ENCODE measurements around the gene PKD1. TPM values are rescaled to one million over a fixed set of nuclear protein-coding genes. Genes with fewer than 3 reads are reported as not detected.

Gene PKD1
- polyA plus RNA-seq, 1 donor from 2014 or later = 176 TPM

- Histone ChIP-seq H3K27me3 (ENCODE audit: insufficient read depth, low read depth, low read length) (no peaks in the 10 kb centered on the region), H3K4me2 (ENCODE audit: low read length) (no peak overlapping the region), H3K4me3 (ENCODE audit: low read length) (no peak overlapping the region), H3K9ac (ENCODE audit: low read length) (no peak overlapping the region), H3K9me3 (ENCODE audit: low read length) (no peaks in the 10 kb centered on the region), H4K20me1 (ENCODE audit: insufficient read depth) (no peaks in the 10 kb centered on the region), H3F3A (ENCODE audit: insufficient read depth, low read length, poor library complexity, severe bottlenecking) (no peaks in the 10 kb centered on the region), H3K79me2 (replicated peaks; ENCODE audit: insufficient read depth, low read length) (no peaks in the 10 kb centered on the region), H3K27ac (ENCODE audit: low read length) (no peak overlapping the region), H3K9me2 (ENCODE audit: insufficient read depth, low read length) (no peaks in the 10 kb centered on the region), H3K36me3 (ENCODE audit: insufficient read depth, low read length) (no peaks in the 10 kb centered on the region), H2AFZ (ENCODE audit: low read depth, low read length) (no peak overlapping the region)
- TF ChIP-seq, protein P1, sequence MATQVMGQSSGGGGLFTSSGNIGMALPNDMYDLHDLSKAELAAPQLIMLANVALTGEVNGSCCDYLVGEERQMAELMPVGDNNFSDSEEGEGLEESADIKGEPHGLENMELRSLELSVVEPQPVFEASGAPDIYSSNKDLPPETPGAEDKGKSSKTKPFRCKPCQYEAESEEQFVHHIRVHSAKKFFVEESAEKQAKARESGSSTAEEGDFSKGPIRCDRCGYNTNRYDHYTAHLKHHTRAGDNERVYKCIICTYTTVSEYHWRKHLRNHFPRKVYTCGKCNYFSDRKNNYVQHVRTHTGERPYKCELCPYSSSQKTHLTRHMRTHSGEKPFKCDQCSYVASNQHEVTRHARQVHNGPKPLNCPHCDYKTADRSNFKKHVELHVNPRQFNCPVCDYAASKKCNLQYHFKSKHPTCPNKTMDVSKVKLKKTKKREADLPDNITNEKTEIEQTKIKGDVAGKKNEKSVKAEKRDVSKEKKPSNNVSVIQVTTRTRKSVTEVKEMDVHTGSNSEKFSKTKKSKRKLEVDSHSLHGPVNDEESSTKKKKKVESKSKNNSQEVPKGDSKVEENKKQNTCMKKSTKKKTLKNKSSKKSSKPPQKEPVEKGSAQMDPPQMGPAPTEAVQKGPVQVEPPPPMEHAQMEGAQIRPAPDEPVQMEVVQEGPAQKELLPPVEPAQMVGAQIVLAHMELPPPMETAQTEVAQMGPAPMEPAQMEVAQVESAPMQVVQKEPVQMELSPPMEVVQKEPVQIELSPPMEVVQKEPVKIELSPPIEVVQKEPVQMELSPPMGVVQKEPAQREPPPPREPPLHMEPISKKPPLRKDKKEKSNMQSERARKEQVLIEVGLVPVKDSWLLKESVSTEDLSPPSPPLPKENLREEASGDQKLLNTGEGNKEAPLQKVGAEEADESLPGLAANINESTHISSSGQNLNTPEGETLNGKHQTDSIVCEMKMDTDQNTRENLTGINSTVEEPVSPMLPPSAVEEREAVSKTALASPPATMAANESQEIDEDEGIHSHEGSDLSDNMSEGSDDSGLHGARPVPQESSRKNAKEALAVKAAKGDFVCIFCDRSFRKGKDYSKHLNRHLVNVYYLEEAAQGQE (IDR thresholded peaks at IDR 0.05; ENCODE audit: borderline replicate concordance) = no peak
- no peak for TF ChIP-seq MXI1 (conservative IDR thresholded peaks at IDR 0.05; ENCODE audit: poor library complexity, severe bottlenecking)
- TF ChIP-seq EP300 (conservative IDR thresholded peaks at IDR 0.05; ENCODE audit: poor library complexity, severe bottlenecking) = no peak
- TF ChIP-seq CTCF (IDR thresholded peaks at IDR 0.05; ENCODE audit: poor library complexity, severe bottlenecking) = no peak
- no peak for TF ChIP-seq SMC3 (conservative IDR thresholded peaks at IDR 0.05; ENCODE audit: poor library complexity)
- no peak for TF ChIP-seq RAD21 (conservative IDR thresholded peaks at IDR 0.05)
- no peak for TF ChIP-seq EZH2 (IDR thresholded peaks at IDR 0.05; ENCODE audit: borderline replicate concordance, insufficient read depth, low read length, poor library complexity, severe bottlenecking)
- TF ChIP-seq TAF1 (IDR thresholded peaks at IDR 0.05; ENCODE audit: low read depth) = no peak
- no peak for TF ChIP-seq POLR2AphosphoS5 (IDR thresholded peaks at IDR 0.05)
Observed at GRCh38 chr16:2058420-2058819, 77.3 kb downstream of the PKD1 start.

DNA sequence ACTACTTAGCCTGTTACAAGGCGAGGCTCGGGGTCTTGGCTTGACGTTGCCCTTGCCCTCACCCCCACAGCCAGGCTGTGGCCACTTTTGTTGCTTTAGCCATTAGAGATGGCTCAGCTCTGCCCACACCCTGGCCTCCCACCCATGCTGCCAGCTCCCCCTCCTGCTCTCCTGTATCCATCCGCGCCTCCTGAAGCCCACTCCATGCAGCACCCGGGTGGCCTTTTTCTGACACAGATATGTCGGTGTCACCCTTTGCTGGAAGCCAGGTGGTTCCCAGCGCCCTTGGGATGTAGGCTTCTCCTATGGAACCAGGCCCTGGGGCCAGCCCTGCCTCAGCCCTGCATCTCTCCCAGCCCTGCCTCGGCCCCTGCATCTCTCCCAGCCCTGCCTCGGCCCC is 78.3 kb downstream of the PKD1 start:
- no peak overlapping the region for H3K4me3 ChIP-seq (ENCODE audit: low read length)
- no peaks in the 10 kb centered on the region for H3K9me2 ChIP-seq (ENCODE audit: insufficient read depth, low read length)
- H3K27me3 ChIP-seq (ENCODE audit: insufficient read depth, low read depth, low read length) = no peaks in the 10 kb centered on the region
- no peak overlapping the region for H2AFZ ChIP-seq (ENCODE audit: low read depth, low read length)
- no peak for TF ChIP-seq EZH2 (IDR thresholded peaks at IDR 0.05; ENCODE audit: borderline replicate concordance, insufficient read depth, low read length, poor library complexity, severe bottlenecking)
- TF ChIP-seq CTCF (IDR thresholded peaks at IDR 0.05; ENCODE audit: poor library complexity, severe bottlenecking) = no peak
- TF ChIP-seq RAD21 (conservative IDR thresholded peaks at IDR 0.05) = no peak
- TF ChIP-seq MXI1 (conservative IDR thresholded peaks at IDR 0.05; ENCODE audit: poor library complexity, severe bottlenecking) = no peak
- no peak for TF ChIP-seq SMC3 (conservative IDR thresholded peaks at IDR 0.05; ENCODE audit: poor library complexity)
- no peak for TF ChIP-seq EP300 (conservative IDR thresholded peaks at IDR 0.05; ENCODE audit: poor library complexity, severe bottlenecking)
- TF ChIP-seq POLR2AphosphoS5 (IDR thresholded peaks at IDR 0.05) = no peak
- TF ChIP-seq TAF1 (IDR thresholded peaks at IDR 0.05; ENCODE audit: low read depth) = no peak
- TF ChIP-seq, protein P1 (IDR thresholded peaks at IDR 0.05; ENCODE audit: borderline replicate concordance) = no peak
- H3K36me3 ChIP-seq (ENCODE audit: insufficient read depth, low read length) = no peaks in the 10 kb centered on the region
- H3K27ac ChIP-seq (ENCODE audit: low read length) = no peak overlapping the region
- H3F3A ChIP-seq (ENCODE audit: insufficient read depth, low read length, poor library complexity, severe bottlenecking) = no peaks in the 10 kb centered on the region
- no peaks in the 10 kb centered on the region for H3K79me2 ChIP-seq (replicated peaks; ENCODE audit: insufficient read depth, low read length)
- H3K9ac ChIP-seq (ENCODE audit: low read length) = no peak overlapping the region
- H3K4me2 ChIP-seq (ENCODE audit: low read length) = no peak overlapping the region
- no peaks in the 10 kb centered on the region for H3K9me3 ChIP-seq (ENCODE audit: low read length)
- H4K20me1 ChIP-seq (ENCODE audit: insufficient read depth) = no peaks in the 10 kb centered on the region

Data from neural cell (in vitro differentiated cells).